B cell (primary cell): Measurements from ENCODE around the gene ABCC10. TPM values are rescaled to one million over a fixed set of nuclear protein-coding genes. Genes with fewer than 3 reads are reported as not detected.
"Not testable (repeated sequence)": the region's sequence is repeated elsewhere in the genome, so short reads cannot be mapped to it uniquely, and the experiment has no call there.

Experiments used
- ATAC-seq: fragments of 200-7000 bp; cut with Tn5 transposase; one replicate; pipeline ENCODE4 v1.10.0; 2021; ENCODE audit warnings: low read depth, mild to moderate bottlenecking, moderate number of reproducible peaks, moderate library complexity
- CTCF ChIA-PET: fragments of 350-600 bp; sonication (Branson Sonifier 250); formaldehyde crosslinking; loops from one replicate; lab custom pipeline; 2021; ENCODE audit warnings: antibody characterized with exemption, inconsistent platforms; lab: Charles Lee
- POLR2A ChIA-PET: fragments of 350-600 bp; sonication (Branson Sonifier 250); formaldehyde crosslinking; loops from one replicate; lab custom pipeline; 2021; ENCODE audit warnings: antibody characterized with exemption; lab: Charles Lee
- DNase-seq: peaks from one replicate; pipeline ENCODE4 v3.0.0; 2013
- H2AFZ ChIP-seq: 2 replicates; pipeline ENCODE4 v1.6.1; 2012; ENCODE audit warnings: mild to moderate bottlenecking, low read depth, low read length; ENCODE audit not compliant: insufficient read depth, poor library complexity, severe bottlenecking
- H3K27ac ChIP-seq, 2 donors: 1 replicate in 1 of 2; 2 replicates in 1 of 2; pipeline ENCODE4 v1.5.1; 2012 to 2013; ENCODE audit warnings: low read length in 2 of 2, mild to moderate bottlenecking in 2 of 2, moderate library complexity in 1 of 2
- H3K27me3 ChIP-seq, 4 experiments: fragments of 200-600 bp in 1 of 4; sonication (generic) in 1 of 4; replicated peaks in 1 of 4; 1 replicate in 2 of 4; 2 replicates in 2 of 4; pipeline versions ENCODE4 v1.6.1 to v1.7.0; 2013 to 2016; ENCODE audit warnings: low read length in 3 of 4, mild to moderate bottlenecking in 2 of 4, mixed read lengths in 1 of 4, moderate library complexity in 1 of 4; ENCODE audit not compliant: insufficient read depth in 4 of 4, control insufficient read depth in 3 of 4; ENCODE audit errors: control extremely low read depth in 1 of 4
- H3K36me3 ChIP-seq, 2 experiments: replicated peaks in 1 of 2; 1 replicate in 1 of 2; 2 replicates in 1 of 2; pipeline versions ENCODE4 v1.6.1 to v1.7.1; 2013; ENCODE audit warnings: low read length in 1 of 2; ENCODE audit not compliant: insufficient read depth in 2 of 2, control insufficient read depth in 1 of 2; ENCODE audit errors: control extremely low read depth in 1 of 2, extremely low read depth in 1 of 2
- H3K4me1 ChIP-seq, 2 donors: fragments of 200-600 bp in 1 of 2; sonication (generic) in 1 of 2; 1 replicate in 1 of 2; 2 replicates in 1 of 2; pipeline versions ENCODE4 v1.5.1 to v1.6.1; 2013 to 2017; ENCODE audit warnings: low read length in 2 of 2; ENCODE audit not compliant: control insufficient read depth in 2 of 2, insufficient read depth in 2 of 2
- H3K4me2 ChIP-seq: replicated peaks from 2 replicates; pipeline ENCODE3; 2012; ENCODE audit warnings: mild to moderate bottlenecking, low read depth, low read length; ENCODE audit not compliant: poor library complexity, severe bottlenecking
- H3K4me3 ChIP-seq, 5 experiments: fragments of 200-600 bp in 1 of 5; sonication (generic) in 1 of 5; 1 replicate in 3 of 5; 2 replicates in 2 of 5; pipeline versions ENCODE4 v1.5.1 to v1.7.0; 2011 to 2016; ENCODE audit warnings: low read length in 4 of 5, mild to moderate bottlenecking in 4 of 5, low read depth in 2 of 5, control low read depth in 1 of 5, moderate library complexity in 1 of 5; ENCODE audit not compliant: insufficient read depth in 1 of 5; ENCODE audit errors: control extremely low read depth in 1 of 5, extremely low read depth in 1 of 5
- H3K79me2 ChIP-seq: fragments of 200-600 bp; sonication (generic); one replicate; pipeline ENCODE4 v1.6.0; 2016; ENCODE audit warnings: low read length; ENCODE audit not compliant: control insufficient read depth, insufficient read depth
- H3K9ac ChIP-seq: fragments of 200-600 bp; sonication (generic); 2 replicates; pipeline ENCODE4 v1.6.1; 2017; ENCODE audit warnings: mild to moderate bottlenecking, low read length, moderate library complexity
- H3K9me3 ChIP-seq, 3 donors: one replicate each; pipeline versions ENCODE4 v1.6.1 to v1.7.1; 2013; ENCODE audit warnings: low read length in 2 of 3; ENCODE audit not compliant: control insufficient read depth in 2 of 3, insufficient read depth in 1 of 3; ENCODE audit errors: control extremely low read depth in 1 of 3
- H4K20me1 ChIP-seq: 2 replicates; pipeline ENCODE4 v1.6.0; 2012; ENCODE audit warnings: mild to moderate bottlenecking, low read length; ENCODE audit not compliant: insufficient read depth, control insufficient read depth, poor library complexity, severe bottlenecking
- H3K27ac Mint-ChIP-seq: one replicate; pipeline ENCODE4 v1.8.0; 2021; ENCODE audit warnings: mixed read lengths
- H3K27me3 Mint-ChIP-seq: one replicate; pipeline ENCODE4 v1.8.0; 2021; ENCODE audit warnings: mixed read lengths
- H3K4me1 Mint-ChIP-seq: one replicate; pipeline ENCODE4 v1.8.0; 2021; ENCODE audit warnings: mixed read lengths
- H3K4me3 Mint-ChIP-seq: one replicate; pipeline ENCODE4 v1.8.0; 2021; ENCODE audit warnings: mixed read lengths
- H3K9me3 Mint-ChIP-seq: one replicate; pipeline ENCODE4 v1.8.0; 2022; ENCODE audit warnings: mixed read lengths; ENCODE audit not compliant: insufficient read depth
- CTCF ChIP-seq: fragments of 200-600 bp; IDR thresholded peaks from one replicate; pipeline ENCODE4 v1.8.0; 2022; ENCODE audit warnings: antibody characterized with exemption, mild to moderate bottlenecking
- EZH2 ChIP-seq: IDR thresholded peaks from 2 replicates; pipeline ENCODE4 v1.6.1; 2012; ENCODE audit warnings: borderline replicate concordance, low read depth, mild to moderate bottlenecking, moderate library complexity, low read length; ENCODE audit not compliant: insufficient read depth, poor library complexity, severe bottlenecking
- WGBS: methylation state at CpG from one replicate; pipeline ENCODE4 v1.1.5; 2013; ENCODE audit warnings: missing lambda C conversion rate; ENCODE audit not compliant: insufficient coverage; 5-methylcytosine and 5-hydroxymethylcytosine counted together
- intact Hi-C: fragments of 100-400 bp; cut with micrococcal nuclease; formaldehyde crosslinking; loops from one replicate; pipeline ENCODE4 v1.10.0; 2022
- polyA plus RNA-seq: library from polyadenylated mRNA; depleted of rRNA; stranded (reverse); fragments of >200 nt; gene quantifications from 2 replicates; pipeline ENCODE4 v1.2.3, GENCODE V29; 2012
- total RNA-seq, 2 donors: library from RNA; stranded (reverse); fragments of 120-200 nt in 1 of 2; gene quantifications; 1 replicate in 1 of 2; 2 replicates in 1 of 2; pipeline versions ENCODE4 v1.2.3 to v1.2.4, GENCODE V29; 2013 to 2022

Gene ABCC10
- total and polyA plus RNA-seq, 2 donors (not counting 1 experiment from before 2014, with no cell fraction given): 39.5 to 71.5 TPM

GRCh38 chr6:43497129-43497396, 69.7 kb downstream of the ABCC10 start:
- Histone ChIP-seq H2AFZ (no peak overlapping the region), H3K4me3 (no peak overlapping the region), H3K9me3 (no peaks in the 10 kb centered on the region), H3K4me1 (peaks cover 0 to 6% of the 10 kb centered on the region in 2 donors), H3K79me2 (peaks cover 27% of the 10 kb centered on the region), H3K36me3 (peaks cover 0 to 62% of the 10 kb centered on the region in 2 experiments), H4K20me1 (no peaks in the 10 kb centered on the region), H3K4me2 (no peak overlapping the region), H3K27me3 (no peaks in the 10 kb centered on the region), H3K9ac (no peak overlapping the region), H3K27ac (no peak overlapping the region)
- no peaks in the 10 kb centered on the region for H3K27me3 Mint-ChIP-seq
- no peak overlapping the region for H3K27ac Mint-ChIP-seq
- DNase-seq (no peak), ATAC-seq (no peak)
- CTCF ChIA-PET: interaction anchor here (1.1 to 8.0 kb wide), 2 partner anchors 8 to 100 kb away, joined by 3 to 69 read pairs; no protein-coding TSS in a partner anchor
- 100% methylated on average over 1 of the region's 6 CpGs for WGBS
- intact Hi-C loops: no loop called here
- H3K9me3 Mint-ChIP-seq: no peaks in the 10 kb centered on the region
- TF ChIP-seq EZH2: no peak
- no peak overlapping the region for H3K4me3 Mint-ChIP-seq
- peaks cover 12% of the 10 kb centered on the region for H3K4me1 Mint-ChIP-seq
- POLR2A ChIA-PET: no interaction called here

- ChIA-PET POLR2A (no interaction called here), CTCF (interaction anchor here (1.9 kb wide), 1 partner anchor 9 kb away, joined by 8 read pairs; no protein-coding TSS in a partner anchor)
- intact Hi-C loops: no loop called here
These were observed 70.3 kb downstream of the ABCC10 start for GRCh38 chr6:43497689-43498088.

GRCh38 chr6:43498291-43498690, 71.0 kb downstream of the ABCC10 start:
- CTCF ChIA-PET: interaction anchor here (1.9 kb wide), 1 partner anchor 9 kb away, joined by 8 read pairs; no protein-coding TSS in a partner anchor
- ATAC-seq, H3K27me3 Mint-ChIP-seq, H3K27ac Mint-ChIP-seq, H3K27ac ChIP-seq, H3K4me2 ChIP-seq, H3K9me3 Mint-ChIP-seq, H4K20me1 ChIP-seq, H3K9ac ChIP-seq, intact Hi-C loops, H3K4me3 Mint-ChIP-seq, H3K27me3 ChIP-seq, H2AFZ ChIP-seq, H3K9me3 ChIP-seq, H3K4me3 ChIP-seq, POLR2A ChIA-PET, DNase-seq, H3K4me1 ChIP-seq: not testable (repeated sequence)
- peaks cover 0 to 68% of the 10 kb centered on the region in 2 experiments for H3K36me3 ChIP-seq
- WGBS: 100% methylated on average over 4 of the region's 5 CpGs
- H3K4me1 Mint-ChIP-seq: peaks cover 10% of the 10 kb centered on the region
- peaks cover 16% of the 10 kb centered on the region for H3K79me2 ChIP-seq

More at GRCh38 chr6:43497689-43498088, 70.3 kb downstream of the ABCC10 start:
- Mint-ChIP-seq H3K4me1 (peaks cover 12% of the 10 kb centered on the region), H3K9me3 (no peaks in the 10 kb centered on the region), H3K4me3 (no peak overlapping the region), H3K27me3 (no peaks in the 10 kb centered on the region), H3K27ac (no peak overlapping the region)
- no peaks in the 10 kb centered on the region for H3K27me3 ChIP-seq
- DNase-seq (no peak), ATAC-seq (no peak)
- no peak overlapping the region for H3K4me2 ChIP-seq
- no peak overlapping the region for H3K9ac ChIP-seq
- peaks cover 0 to 6% of the 10 kb centered on the region in 2 donors for H3K4me1 ChIP-seq
- H3K27ac ChIP-seq: no peak overlapping the region
- H3K36me3 ChIP-seq: peaks cover 0 to 65% of the 10 kb centered on the region in 2 experiments
- H3K79me2 ChIP-seq: peaks cover 22% of the 10 kb centered on the region
- no peak overlapping the region for H3K4me3 ChIP-seq
- TF ChIP-seq CTCF: no peak
- TF ChIP-seq EZH2: no peak
- no peaks in the 10 kb centered on the region for H4K20me1 ChIP-seq
- no peaks in the 10 kb centered on the region for H3K9me3 ChIP-seq
- WGBS: 96% methylated on average over 10 of the region's 12 CpGs
- no peak overlapping the region for H2AFZ ChIP-seq
